Gastrocnemius medialis (tissue), 4 donors: ENCODE measurements around the gene POLL. TPM values are rescaled to one million over a fixed set of nuclear protein-coding genes. Genes with fewer than 3 reads are reported as not detected.
A peak's percentile ranks its signal among the peaks of the same experiment; 100 is the strongest.
"Not testable (repeated sequence)": the region's sequence is repeated elsewhere in the genome, so short reads cannot be mapped to it uniquely, and the experiment has no call there.

Source experiments
- ATAC-seq, 2 donors: fragments of 150-250 bp; one replicate each; pipeline ENCODE4 v1.9.1; 2016
- DNase-seq, 2 donors: peaks; one replicate each; pipeline ENCODE4 v3.0.0-alpha.2; 2019
- H3K27ac ChIP-seq, 4 donors: fragments of 200-600 bp; sonication (generic); 1 replicate in 1 of 4; 2 replicates in 3 of 4; pipeline ENCODE4 v1.5.1; 2016 to 2018; ENCODE audit warnings: mild to moderate bottlenecking in 2 of 4, moderate library complexity in 1 of 4
- H3K27me3 ChIP-seq, 3 donors: fragments of 200-600 bp; sonication (generic) in 2 of 3; 1 replicate in 1 of 3; 2 replicates in 2 of 3; pipeline versions ENCODE4 v1.5.1 to v1.6.0; 2016 to 2019; ENCODE audit warnings: mild to moderate bottlenecking in 1 of 3, moderate library complexity in 1 of 3
- H3K36me3 ChIP-seq, 2 donors: fragments of 200-600 bp; sonication (generic) in 1 of 2; one replicate each; pipeline ENCODE4 v1.5.1; 2017 to 2018
- H3K4me1 ChIP-seq, 2 donors: fragments of 200-600 bp; sonication (generic) in 1 of 2; one replicate each; pipeline ENCODE4 v1.5.1; 2016 to 2017; ENCODE audit warnings: mild to moderate bottlenecking in 2 of 2
- H3K4me3 ChIP-seq, 4 donors: fragments of 200-600 bp; sonication (generic) in 3 of 4; 1 replicate in 1 of 4; 2 replicates in 3 of 4; pipeline ENCODE4 v1.5.1; 2016 to 2019; ENCODE audit warnings: mild to moderate bottlenecking in 2 of 4
- H3K9me3 ChIP-seq, 3 donors: fragments of 200-600 bp; sonication (generic) in 2 of 3; 1 replicate in 1 of 3; 2 replicates in 2 of 3; pipeline ENCODE4 v1.5.1; 2016 to 2019
- CTCF ChIP-seq, 5 experiments: fragments of 450-650 bp in 3 of 5; fragments of 200-600 bp in 2 of 5; sonication (generic) in 2 of 5; IDR thresholded peaks in 4 of 5; conservative IDR thresholded peaks in 1 of 5; 1 replicate in 4 of 5; 2 replicates in 1 of 5; pipeline ENCODE4 v1.5.1; 2016 to 2019; ENCODE audit warnings: antibody characterized with exemption in 5 of 5, mild to moderate bottlenecking in 3 of 5, moderate library complexity in 3 of 5
- POLR2A ChIP-seq, 2 donors: fragments of 450-650 bp; IDR thresholded peaks; one replicate each; pipeline ENCODE4 v1.6.1; 2017; ENCODE audit warnings: antibody characterized with exemption in 2 of 2, mild to moderate bottlenecking in 2 of 2, moderate library complexity in 2 of 2
- in situ Hi-C, 4 donors: fragments of 200-750 bp; cut with MboI; loops; one replicate each; pipeline versions ENCODE4 v1.15.0 to v1.8.0; 2017; ENCODE audit warnings: low sequenced_read_pairs in 4 of 4
- intact Hi-C: fragments of 100-400 bp; cut with DNase I; formaldehyde crosslinking; loops from one replicate; pipeline ENCODE4 v1.15.1; 2023; ENCODE audit warnings: low total_unique reads
- total RNA-seq, 4 donors: library from RNA; depleted of rRNA; stranded (reverse); fragments of >200 nt; gene quantifications; one replicate each; pipeline versions ENCODE4 v1.1.0 to v1.2.3, GENCODE V29; 2016

The POLL gene
- total RNA-seq: 10 to 100 TPM; 15.4 to 33.1 (median 29.4) TPM

DNA sequence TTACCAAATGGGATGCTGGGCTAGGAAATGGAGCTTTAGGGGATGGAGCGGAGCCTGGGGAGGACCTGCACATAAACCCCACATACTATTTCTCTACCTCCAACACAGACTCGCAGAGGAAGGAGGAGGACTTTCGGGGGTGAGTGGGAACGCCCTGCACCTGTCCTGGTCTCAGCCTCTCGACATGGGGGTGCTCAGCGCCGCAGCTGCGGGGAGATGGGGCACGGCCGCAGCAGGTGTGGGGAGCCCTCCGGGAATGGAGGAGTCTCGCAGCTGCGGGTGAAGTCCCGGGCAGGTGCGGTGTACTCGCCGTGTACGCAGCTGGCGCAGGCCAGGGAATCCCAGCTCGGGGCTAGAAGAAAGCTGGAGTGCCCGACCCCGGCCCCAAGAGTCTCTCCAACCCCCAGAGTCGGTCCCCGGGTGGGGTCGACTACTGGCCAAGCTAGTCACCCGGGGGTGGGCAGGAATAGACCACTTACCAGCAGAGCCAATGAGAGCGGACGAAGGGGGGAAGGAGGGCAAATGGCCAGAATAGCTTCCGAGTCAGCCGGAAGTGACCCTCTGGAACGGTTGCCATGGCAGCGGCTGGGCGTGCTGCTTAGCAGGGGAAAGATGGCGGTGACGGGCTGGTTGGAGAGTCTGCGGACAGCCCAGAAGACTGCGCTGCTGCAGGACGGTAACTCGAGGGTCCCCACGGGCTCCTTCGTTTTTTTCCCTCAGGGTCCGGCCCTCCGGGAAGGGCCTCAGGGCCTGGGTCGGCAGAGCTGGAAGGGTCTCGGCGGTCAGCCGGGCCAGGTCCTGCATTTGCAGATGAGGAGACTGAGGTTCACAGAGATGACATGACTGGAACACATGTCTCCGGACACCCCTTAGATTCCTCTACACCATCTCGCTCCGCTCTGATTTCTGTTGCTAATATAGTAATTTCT is at the start of gene POLL, which contains the start of gene DPCD:
POLL (minus strand) TSS at position 533 of the 929 bp plus-strand sequence. CDS start 897 bp downstream, outside the sequence.
DPCD (plus strand) TSS at position 597 of the 929 bp plus-strand sequence; CDS start at position 613, 16 bp downstream.
- Histone ChIP-seq H3K27me3 (no peaks in the 10 kb centered on the region), H3K27ac (peak within 1 kb of the TSS; percentile 68 to 87 (median 81)), H3K4me3 (peak within 1 kb of the TSS; percentile 65 to 95 (median 92)), H3K9me3 (no peaks in the 10 kb centered on the region), H3K36me3 (peaks cover 0 to 22% of the 10 kb centered on the region in 2 donors), H3K4me1 (peaks cover 19% of the 10 kb centered on the region in 2 donors)
- in situ Hi-C loops: no loop called here
- DNase-seq (peak; percentile 94 to 95), ATAC-seq (peak; percentile 99)
- TF ChIP-seq POLR2A (IDR thresholded peaks at IDR 0.05): peak in 1 of 2 donors; percentile 23
- no peak for TF ChIP-seq CTCF (IDR thresholded peaks at IDR 0.05 in 4 of 5, conservative IDR thresholded peaks at IDR 0.05 in 1 of 5)
- intact Hi-C loops: loop anchor here (5.0 kb wide), 1 partner anchor 1809 kb away; the partner anchor contains the start of genes ATP5MK and PDCD11

DNA sequence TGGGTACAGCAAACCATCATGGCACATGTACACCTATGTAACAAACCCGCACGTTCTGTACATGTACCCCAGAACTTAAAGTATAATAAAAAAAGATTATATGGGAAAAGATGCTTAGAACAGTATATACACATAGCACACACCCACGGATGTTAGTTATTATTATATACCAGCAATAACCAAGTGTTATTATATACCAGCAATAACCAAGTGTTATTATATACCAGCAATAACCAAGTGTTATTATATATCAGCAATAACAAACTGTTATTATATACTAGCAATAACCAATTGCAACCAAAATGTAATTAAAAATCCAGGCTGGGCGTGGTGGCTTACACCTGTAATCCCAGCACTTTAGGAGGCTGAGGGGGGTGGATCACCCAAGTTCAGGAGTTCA is 45.5 kb upstream of the POLL start:
- in situ Hi-C loops, H3K4me3 ChIP-seq, H3K27ac ChIP-seq, H3K4me1 ChIP-seq, DNase-seq, H3K36me3 ChIP-seq, intact Hi-C loops, H3K27me3 ChIP-seq, H3K9me3 ChIP-seq, ATAC-seq: not testable (repeated sequence)

GRCh38 chr10:101631821-101632475 is 43.9 kb upstream of the POLL start:
- H3K4me1 ChIP-seq: peaks cover 0 to 9% of the 10 kb centered on the region in 2 donors
- TF ChIP-seq POLR2A (IDR thresholded peaks at IDR 0.05) (no peak), CTCF (IDR thresholded peaks at IDR 0.05 in 4 of 5, conservative IDR thresholded peaks at IDR 0.05 in 1 of 5) (no peak)
- DNase-seq (no peak), ATAC-seq (no peak)
- intact Hi-C loops: no loop called here
- no peaks in the 10 kb centered on the region for H3K27me3 ChIP-seq
- in situ Hi-C loops: no loop called here
- no peaks in the 10 kb centered on the region for H3K36me3 ChIP-seq
- no peaks in the 10 kb centered on the region for H3K9me3 ChIP-seq
- no peak overlapping the region for H3K4me3 ChIP-seq
- H3K27ac ChIP-seq: no peak overlapping the region

GRCh38 chr10:101630633-101630920 is 42.5 kb upstream of the POLL start:
- in situ Hi-C loops: no loop called here
- Histone ChIP-seq H3K27ac (no peak overlapping the region), H3K9me3 (no peaks in the 10 kb centered on the region), H3K4me1 (peaks cover 11 to 12% of the 10 kb centered on the region in 2 donors), H3K27me3 (no peaks in the 10 kb centered on the region), H3K36me3 (no peaks in the 10 kb centered on the region), H3K4me3 (no peak overlapping the region)
- ATAC-seq: no peak
- TF ChIP-seq POLR2A (IDR thresholded peaks at IDR 0.05): no peak
- TF ChIP-seq CTCF (IDR thresholded peaks at IDR 0.05 in 4 of 5, conservative IDR thresholded peaks at IDR 0.05 in 1 of 5): no peak
- intact Hi-C loops: no loop called here
- DNase-seq: no peak
